ENCODE measurements around the gene EPS15. TPM values are rescaled to one million over a fixed set of nuclear protein-coding genes. Genes with fewer than 3 reads are reported as not detected.

EPS15 gene
- total and polyA plus RNA-seq, 10 of the 15 experiments (the other 5 are each of a cell fraction or from before 2014, with no cell fraction given), result 24.7 to 87.8 (median 56.3) TPM

- TF ChIP-seq CREM (IDR thresholded peaks at IDR 0.05; ENCODE audit: low read depth) (peak; percentile 34; the same call in 1 of the 2 replicates), FOS (IDR thresholded peaks at IDR 0.05; ENCODE audit: borderline replicate concordance, extremely low read depth, insufficient read length) (no peak), NFIC (IDR thresholded peaks at IDR 0.05; ENCODE audit: low read depth, low read length) (peak; percentile 74), MEF2B (IDR thresholded peaks at IDR 0.05; ENCODE audit: partially characterized antibody, poor library complexity, severe bottlenecking) (no peak), BCL11A (IDR thresholded peaks at IDR 0.05; ENCODE audit: low read depth, low read length) (no peak), GABPA (IDR thresholded peaks at IDR 0.05; ENCODE audit: low read depth) (no peak), CHD1 (IDR thresholded peaks at IDR 0.05; ENCODE audit: low read depth, low read length) (no peak), MAX (IDR thresholded peaks at IDR 0.05; ENCODE audit: low read depth, low read length) (no peak), SIN3A (IDR thresholded peaks at IDR 0.05; ENCODE audit: low read depth, low read length) (no peak), POLR2A (IDR thresholded peaks at IDR 0.05; ENCODE audit: low read depth, low read length) (no peak), CBFB (IDR thresholded peaks at IDR 0.05; ENCODE audit: low read depth) (no peak), HDGF (IDR thresholded peaks at IDR 0.05) (no peak), SUZ12 (IDR thresholded peaks at IDR 0.05; ENCODE audit: unreplicated experiment) (no peak), HDAC2 (IDR thresholded peaks at IDR 0.05) (no peak), MTA3 (IDR thresholded peaks at IDR 0.05; ENCODE audit: borderline replicate concordance, low read length) (no peak), NR2C2 (IDR thresholded peaks at IDR 0.05; ENCODE audit: borderline replicate concordance, control insufficient read depth, insufficient read length, low read depth) (no peak), CHD4 (IDR thresholded peaks at IDR 0.05) (no peak), IKZF2 (IDR thresholded peaks at IDR 0.05) (no peak), ZNF274 (IDR thresholded peaks at IDR 0.05; ENCODE audit: insufficient read depth, insufficient read length) (no peak), SMARCA5 (IDR thresholded peaks at IDR 0.05) (no peak), YBX1 (IDR thresholded peaks at IDR 0.05) (no peak), SREBF1 (IDR thresholded peaks at IDR 0.05; ENCODE audit: low read length) (no peak), TCF7 (IDR thresholded peaks at IDR 0.05; ENCODE audit: borderline replicate concordance) (peak; percentile 61; the same call in 1 of the 2 replicates), ZBTB40 (IDR thresholded peaks at IDR 0.05; ENCODE audit: borderline replicate concordance) (no peak), RELB (IDR thresholded peaks at IDR 0.05; ENCODE audit: low read depth) (no peak), NFYA (IDR thresholded peaks at IDR 0.05; ENCODE audit: borderline replicate concordance, low read depth, low read length) (no peak)
- TF ChIP-seq, protein P1, sequence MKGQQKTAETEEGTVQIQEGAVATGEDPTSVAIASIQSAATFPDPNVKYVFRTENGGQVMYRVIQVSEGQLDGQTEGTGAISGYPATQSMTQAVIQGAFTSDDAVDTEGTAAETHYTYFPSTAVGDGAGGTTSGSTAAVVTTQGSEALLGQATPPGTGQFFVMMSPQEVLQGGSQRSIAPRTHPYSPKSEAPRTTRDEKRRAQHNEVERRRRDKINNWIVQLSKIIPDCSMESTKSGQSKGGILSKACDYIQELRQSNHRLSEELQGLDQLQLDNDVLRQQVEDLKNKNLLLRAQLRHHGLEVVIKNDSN (IDR thresholded peaks at IDR 0.05; ENCODE audit: borderline replicate concordance, extremely low read length, insufficient read depth, low read depth, low read length), result no peak
Observed at GRCh38 chr1:51410568-51411460, 108.3 kb downstream of the EPS15 start (continued).
